Ishikawa (cell line): Measurements from ENCODE around the gene VARS1.

ENCODE experiments used
- EP300 ChIP-seq: IDR thresholded peaks from 2 replicates; pipeline ENCODE4 v1.6.1; 2012; ENCODE audit warnings: borderline replicate concordance
- FOXM1 ChIP-seq: IDR thresholded peaks from 2 replicates; pipeline ENCODE4 v1.6.1; 2012; ENCODE audit warnings: low read depth, borderline replicate concordance
- MAX ChIP-seq: IDR thresholded peaks from 2 replicates; pipeline ENCODE4 v1.6.1; 2012
- NFIC ChIP-seq: IDR thresholded peaks from 2 replicates; pipeline ENCODE4 v1.6.1; 2012
- REST ChIP-seq: IDR thresholded peaks from 2 replicates; pipeline ENCODE4 v1.6.1; 2012; ENCODE audit warnings: low read depth, mild to moderate bottlenecking
- TCF12 ChIP-seq: IDR thresholded peaks from 2 replicates; pipeline ENCODE4 v1.6.1; 2012; ENCODE audit warnings: low read depth
- USF1 ChIP-seq: IDR thresholded peaks from 2 replicates; pipeline ENCODE4 v1.6.1; 2012

GRCh38 chr6:31806470-31807272, 11.1 kb upstream of the VARS1 start, which contains the start of gene LSM2:
- TF ChIP-seq USF1, result no peak
- TF ChIP-seq REST, result peak; percentile 6; the same call in 1 of the 2 replicates
- TF ChIP-seq TCF12, result peak; percentile 47; the same call in 1 of the 2 replicates
- peak; percentile 76 for TF ChIP-seq MAX
- peak; percentile 32 for TF ChIP-seq EP300
- no peak for TF ChIP-seq NFIC
- no peak for TF ChIP-seq FOXM1
